Hepatocyte (in vitro differentiated cells): ENCODE results near the gene LCE1F.

Experiments
- EZH2 ChIP-seq: fragments of 200-600 bp; sonication (generic); IDR thresholded peaks from 2 replicates; pipeline ENCODE4 v1.6.1; 2016; ENCODE audit warnings: antibody characterized with exemption, mild to moderate bottlenecking, borderline replicate concordance
- EZH2phosphoT487 ChIP-seq: fragments of 200-600 bp; sonication (generic); IDR thresholded peaks from one replicate; pipeline ENCODE4 v1.6.1; 2018; ENCODE audit warnings: antibody characterized with exemption, mild to moderate bottlenecking, low read depth, moderate library complexity; ENCODE audit not compliant: unreplicated experiment, severe bottlenecking
- TF ChIP-seq, protein P1 (sequence below): fragments of 200-600 bp; sonication (generic); IDR thresholded peaks from 2 replicates; pipeline ENCODE4 v1.5.1; 2016; ENCODE audit warnings: antibody characterized with exemption, mild to moderate bottlenecking; ENCODE audit not compliant: poor library complexity

GRCh38 chr1:152817309-152817708 is 42.4 kb downstream of the LCE1F start:
- TF ChIP-seq EZH2: no peak
- TF ChIP-seq, protein P1, sequence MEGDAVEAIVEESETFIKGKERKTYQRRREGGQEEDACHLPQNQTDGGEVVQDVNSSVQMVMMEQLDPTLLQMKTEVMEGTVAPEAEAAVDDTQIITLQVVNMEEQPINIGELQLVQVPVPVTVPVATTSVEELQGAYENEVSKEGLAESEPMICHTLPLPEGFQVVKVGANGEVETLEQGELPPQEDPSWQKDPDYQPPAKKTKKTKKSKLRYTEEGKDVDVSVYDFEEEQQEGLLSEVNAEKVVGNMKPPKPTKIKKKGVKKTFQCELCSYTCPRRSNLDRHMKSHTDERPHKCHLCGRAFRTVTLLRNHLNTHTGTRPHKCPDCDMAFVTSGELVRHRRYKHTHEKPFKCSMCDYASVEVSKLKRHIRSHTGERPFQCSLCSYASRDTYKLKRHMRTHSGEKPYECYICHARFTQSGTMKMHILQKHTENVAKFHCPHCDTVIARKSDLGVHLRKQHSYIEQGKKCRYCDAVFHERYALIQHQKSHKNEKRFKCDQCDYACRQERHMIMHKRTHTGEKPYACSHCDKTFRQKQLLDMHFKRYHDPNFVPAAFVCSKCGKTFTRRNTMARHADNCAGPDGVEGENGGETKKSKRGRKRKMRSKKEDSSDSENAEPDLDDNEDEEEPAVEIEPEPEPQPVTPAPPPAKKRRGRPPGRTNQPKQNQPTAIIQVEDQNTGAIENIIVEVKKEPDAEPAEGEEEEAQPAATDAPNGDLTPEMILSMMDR: no peak
- no peak for TF ChIP-seq EZH2phosphoT487
